Measurements from ENCODE around the gene SREK1.

- no peak for TF ChIP-seq CTCF (IDR thresholded peaks at IDR 0.05)
- no peak for TF ChIP-seq POLR2A (IDR thresholded peaks at IDR 0.05)
Observed at GRCh38 chr5:66206465-66206864, 62.4 kb downstream of the SREK1 start.
